BE2C (cell line): ENCODE results near the gene CNIH2.

Experiments used
- DNase-seq: peaks from one replicate; pipeline ENCODE4 v3.0.0-alpha.2; 2020
- H3K27me3 ChIP-seq: fragments of 250-450 bp; sonication (Bioruptor Pico); 2 replicates; pipeline ENCODE4 v1.5.1; 2020; ENCODE audit warnings: mild to moderate bottlenecking
- H3K36me3 ChIP-seq: fragments of 250-450 bp; sonication (Bioruptor Pico); 2 replicates; pipeline ENCODE4 v1.5.1; 2020; ENCODE audit warnings: mild to moderate bottlenecking
- H3K4me1 ChIP-seq: fragments of 250-450 bp; sonication (Bioruptor Pico); 2 replicates; pipeline ENCODE4 v1.5.1; 2020
- H3K4me3 ChIP-seq: 2 replicates; pipeline ENCODE4 v1.5.1; 2011; ENCODE audit warnings: low read depth, low read length
- H3K9me3 ChIP-seq: fragments of 250-450 bp; sonication (Bioruptor Pico); 2 replicates; pipeline ENCODE4 v1.5.1; 2020
- CTCF ChIP-seq: IDR thresholded peaks from 2 replicates; pipeline ENCODE4 v1.5.1; 2012; ENCODE audit warnings: mild to moderate bottlenecking, low read depth, low read length

Gene CNIH2

GRCh38 chr11:66233301-66233700, 44.7 kb upstream of the CNIH2 start:
- peaks cover 3% of the 10 kb centered on the region for H3K36me3 ChIP-seq
- no peaks in the 10 kb centered on the region for H3K9me3 ChIP-seq
- H3K4me3 ChIP-seq = no peak overlapping the region
- no peaks in the 10 kb centered on the region for H3K27me3 ChIP-seq
- DNase-seq = no peak
- no peaks in the 10 kb centered on the region for H3K4me1 ChIP-seq
- no peak for TF ChIP-seq CTCF

- no peaks in the 10 kb centered on the region for H3K4me1 ChIP-seq
- TF ChIP-seq CTCF = no peak
- H3K4me3 ChIP-seq = no peak overlapping the region
- H3K27me3 ChIP-seq = no peaks in the 10 kb centered on the region
- H3K9me3 ChIP-seq = no peaks in the 10 kb centered on the region
- peaks cover 6% of the 10 kb centered on the region for H3K36me3 ChIP-seq
- no peak for DNase-seq
Measured at GRCh38 chr11:66235141-66235540, 42.8 kb upstream of the CNIH2 start.

- H3K4me1 ChIP-seq = no peaks in the 10 kb centered on the region
- H3K36me3 ChIP-seq = peaks cover 3% of the 10 kb centered on the region
- H3K27me3 ChIP-seq = no peaks in the 10 kb centered on the region
- no peak for DNase-seq
- 0 out of 2 replicates have a peak, but pooled peaks have one; percentile 10 for TF ChIP-seq CTCF
- H3K9me3 ChIP-seq = no peaks in the 10 kb centered on the region
- H3K4me3 ChIP-seq = no peak overlapping the region
Measured at GRCh38 chr11:66237867-66238266, 40.1 kb upstream of the CNIH2 start.

GRCh38 chr11:66238786-66239413, 39.1 kb upstream of the CNIH2 start:
- TF ChIP-seq CTCF = no peak
- H3K36me3 ChIP-seq = peaks cover 3% of the 10 kb centered on the region
- no peak for DNase-seq
- H3K4me3 ChIP-seq = no peak overlapping the region
- no peaks in the 10 kb centered on the region for H3K27me3 ChIP-seq
- no peaks in the 10 kb centered on the region for H3K9me3 ChIP-seq
- H3K4me1 ChIP-seq = no peaks in the 10 kb centered on the region

- Histone ChIP-seq H3K9me3 (no peaks in the 10 kb centered on the region), H3K27me3 (no peaks in the 10 kb centered on the region), H3K36me3 (peaks cover 3% of the 10 kb centered on the region), H3K4me1 (no peaks in the 10 kb centered on the region), H3K4me3 (no peak overlapping the region)
- no peak for DNase-seq
- no peak for TF ChIP-seq CTCF
Measured at GRCh38 chr11:66239511-66239910, 38.5 kb upstream of the CNIH2 start.

- no peak for TF ChIP-seq CTCF
- Histone ChIP-seq H3K27me3 (no peaks in the 10 kb centered on the region), H3K36me3 (peaks cover 3% of the 10 kb centered on the region), H3K4me1 (no peaks in the 10 kb centered on the region), H3K9me3 (no peaks in the 10 kb centered on the region), H3K4me3 (no peak overlapping the region)
- no peak for DNase-seq
Measured at GRCh38 chr11:66239998-66240780, 37.8 kb upstream of the CNIH2 start.
